MCF 10A (cell line): ENCODE results near the gene SMAD9. TPM values are rescaled to one million over a fixed set of nuclear protein-coding genes. Genes with fewer than 3 reads are reported as not detected.

Source experiments
- BruUV-seq: library from RNA; stranded (reverse); fragments of 400-500 nt; replicated peaks from 2 replicates; lab custom pipeline; 2021; lab: Mats Ljungman, UMichigan
- CTCF ChIA-PET: fragments of 300-600 bp; sonication (Branson Sonifier 250); formaldehyde crosslinking; extraction: SDS; loops from one replicate; lab custom pipeline; 2021; ENCODE audit warnings: antibody characterized with exemption, inconsistent platforms; lab: Yijun Ruan, JAX
- POLR2A ChIA-PET: fragments of 300-600, 350-650 bp; sonication (Branson Sonifier 250); formaldehyde crosslinking; extraction: SDS; loops from one replicate; lab custom pipeline; 2020; ENCODE audit warnings: antibody characterized with exemption, inconsistent platforms; lab: Yijun Ruan, JAX
- DNase-seq: peaks from one replicate; pipeline ENCODE4 v3.0.0-alpha.2; 2018; ENCODE audit not compliant: unreplicated experiment
- H3K27ac Mint-ChIP-seq: one replicate; pipeline ENCODE4 v1.8.0; 2022; ENCODE audit warnings: mild to moderate bottlenecking, low read depth, mixed read lengths; ENCODE audit not compliant: unreplicated experiment
- H3K27me3 Mint-ChIP-seq: one replicate; pipeline ENCODE4 v1.8.0; 2022; ENCODE audit warnings: mixed read lengths; ENCODE audit not compliant: insufficient read depth, unreplicated experiment
- H3K36me3 Mint-ChIP-seq: one replicate; pipeline ENCODE4 v1.8.0; 2022; ENCODE audit warnings: mild to moderate bottlenecking, moderate library complexity, mixed read lengths; ENCODE audit not compliant: insufficient read depth, unreplicated experiment
- H3K4me1 Mint-ChIP-seq: one replicate; pipeline ENCODE4 v1.8.0; 2022; ENCODE audit warnings: mixed read lengths; ENCODE audit not compliant: insufficient read depth, unreplicated experiment
- H3K4me3 Mint-ChIP-seq: one replicate; pipeline ENCODE4 v1.8.0; 2022; ENCODE audit warnings: mild to moderate bottlenecking, moderate library complexity, mixed read lengths; ENCODE audit not compliant: unreplicated experiment
- H3K9me3 Mint-ChIP-seq: one replicate; pipeline ENCODE4 v1.8.0; 2022; ENCODE audit warnings: mixed read lengths; ENCODE audit not compliant: unreplicated experiment
- intact Hi-C: fragments of 100-400 bp; cut with micrococcal nuclease; formaldehyde crosslinking; loops from 2 replicates; pipeline ENCODE4 v1.14.1; 2022
- total RNA-seq: library from RNA; stranded (reverse); gene quantifications from 2 replicates; pipeline ENCODE4 v1.2.3, GENCODE V29; 2022
- TF ChIP-seq, protein P1 (sequence below): fragments of 200-600 bp; IDR thresholded peaks from one replicate; pipeline ENCODE4 v1.8.0; 2022; ENCODE audit warnings: antibody characterized with exemption, mild to moderate bottlenecking; ENCODE audit not compliant: unreplicated experiment

Gene SMAD9
- total RNA-seq, 1 experiment from 2014 or later, result 1.6 TPM

DNA sequence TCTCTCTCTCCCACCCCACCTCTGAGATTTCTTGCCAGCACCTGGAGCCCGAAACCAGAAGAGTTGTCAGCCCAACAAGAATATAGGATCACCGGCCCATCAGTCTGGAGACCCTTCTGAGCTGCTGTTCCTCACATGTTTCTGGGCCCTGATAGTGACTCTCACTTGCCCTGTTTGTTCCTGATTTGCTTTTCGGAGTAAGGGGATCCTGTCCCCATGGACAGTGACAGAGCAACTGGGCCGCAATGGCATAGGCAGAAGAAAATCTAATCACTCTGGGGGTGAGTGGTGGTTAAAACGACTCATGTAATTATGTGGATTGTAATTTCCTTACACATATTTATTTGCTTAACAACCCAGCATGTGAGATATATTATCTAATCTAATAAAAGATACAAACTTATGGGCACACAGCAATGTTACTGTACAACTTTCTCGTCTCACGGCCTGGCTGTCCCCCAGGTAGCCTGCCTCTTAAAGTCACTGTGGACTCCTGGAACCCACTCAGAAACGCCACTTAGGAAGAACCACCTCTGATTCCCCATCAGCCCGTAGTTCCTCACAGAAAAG is 663 bp upstream of the SMAD9 start:
- Mint-ChIP-seq H3K9me3 (no peaks in the 10 kb centered on the region), H3K4me1 (no peaks in the 10 kb centered on the region), H3K4me3 (peak overlapping the region; percentile 63), H3K27ac (no peak overlapping the region), H3K27me3 (no peaks in the 10 kb centered on the region), H3K36me3 (no peaks in the 10 kb centered on the region)
- TF ChIP-seq, protein P1, sequence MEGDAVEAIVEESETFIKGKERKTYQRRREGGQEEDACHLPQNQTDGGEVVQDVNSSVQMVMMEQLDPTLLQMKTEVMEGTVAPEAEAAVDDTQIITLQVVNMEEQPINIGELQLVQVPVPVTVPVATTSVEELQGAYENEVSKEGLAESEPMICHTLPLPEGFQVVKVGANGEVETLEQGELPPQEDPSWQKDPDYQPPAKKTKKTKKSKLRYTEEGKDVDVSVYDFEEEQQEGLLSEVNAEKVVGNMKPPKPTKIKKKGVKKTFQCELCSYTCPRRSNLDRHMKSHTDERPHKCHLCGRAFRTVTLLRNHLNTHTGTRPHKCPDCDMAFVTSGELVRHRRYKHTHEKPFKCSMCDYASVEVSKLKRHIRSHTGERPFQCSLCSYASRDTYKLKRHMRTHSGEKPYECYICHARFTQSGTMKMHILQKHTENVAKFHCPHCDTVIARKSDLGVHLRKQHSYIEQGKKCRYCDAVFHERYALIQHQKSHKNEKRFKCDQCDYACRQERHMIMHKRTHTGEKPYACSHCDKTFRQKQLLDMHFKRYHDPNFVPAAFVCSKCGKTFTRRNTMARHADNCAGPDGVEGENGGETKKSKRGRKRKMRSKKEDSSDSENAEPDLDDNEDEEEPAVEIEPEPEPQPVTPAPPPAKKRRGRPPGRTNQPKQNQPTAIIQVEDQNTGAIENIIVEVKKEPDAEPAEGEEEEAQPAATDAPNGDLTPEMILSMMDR, result no peak
- CTCF ChIA-PET, result interaction anchor here (1.0 kb wide), 1 partner anchor 943 kb away, joined by 3 read pairs; no protein-coding TSS in a partner anchor
- no TSS peak for BruUV-seq
- POLR2A ChIA-PET, result no interaction called here
- intact Hi-C loops, result no loop called here
- DNase-seq, result no peak

- Mint-ChIP-seq H3K9me3 (no peaks in the 10 kb centered on the region), H3K4me3 (peak overlapping the region; percentile 63), H3K27me3 (no peaks in the 10 kb centered on the region), H3K27ac (no peak overlapping the region), H3K36me3 (no peaks in the 10 kb centered on the region), H3K4me1 (no peaks in the 10 kb centered on the region)
- ChIA-PET POLR2A (interaction anchor here (0.7 to 0.8 kb wide), 2 partner anchors 56 to 389 kb away, joined by 3 to 4 read pairs; no protein-coding TSS in a partner anchor), CTCF (interaction anchor here (0.9 kb wide), 1 partner anchor 62 kb away, joined by 3 read pairs; no protein-coding TSS in a partner anchor)
- intact Hi-C loops, result no loop called here
- peak; percentile 13 for DNase-seq
- BruUV-seq, result no TSS peak
- TF ChIP-seq, protein P1, result no peak
Observed at GRCh38 chr13:36919171-36919832, 736 bp downstream of the SMAD9 start.

DNA sequence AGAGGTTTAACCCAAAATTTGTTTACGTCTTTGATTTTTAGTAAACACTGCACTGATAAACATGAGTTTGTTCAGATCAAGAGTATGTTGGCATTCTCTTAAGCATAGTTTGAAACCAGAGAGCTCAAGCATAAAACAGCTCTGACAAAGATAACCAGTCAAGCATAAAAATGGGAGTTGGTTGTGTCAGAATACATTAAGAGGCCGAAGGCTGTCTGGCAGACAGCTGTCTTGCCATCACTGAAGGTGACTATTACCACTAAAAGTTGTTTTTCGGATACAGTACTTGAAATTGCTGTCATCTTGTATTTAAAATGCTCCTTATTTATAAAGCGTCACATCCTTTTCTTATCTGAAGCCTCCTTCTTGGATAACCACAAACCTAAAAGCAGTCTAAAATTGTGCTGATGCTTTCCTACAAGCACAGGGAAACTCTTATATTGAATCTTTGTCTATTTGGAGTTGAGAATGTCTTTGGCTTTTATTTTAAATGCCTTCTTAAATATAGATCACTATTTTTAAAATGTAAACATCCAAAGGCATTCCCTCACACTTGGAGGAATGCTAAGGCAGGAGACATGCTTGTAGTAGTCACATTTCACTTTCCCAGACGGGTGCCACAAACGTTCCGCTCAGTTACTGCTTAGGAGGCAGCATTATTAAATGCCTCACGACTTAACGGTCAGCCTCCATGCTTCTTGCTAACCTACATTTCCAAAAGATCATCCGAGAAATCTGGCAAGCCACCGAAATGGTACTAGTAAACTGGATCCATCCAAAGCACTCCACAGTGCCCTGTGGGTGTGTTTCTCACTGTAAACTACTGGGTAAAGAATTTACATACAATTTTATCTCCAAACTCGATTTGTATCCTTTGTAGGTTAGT is 1.5 kb downstream of the SMAD9 start:
- POLR2A ChIA-PET, result interaction anchor here (0.6 to 0.8 kb wide), 2 partner anchors 50 to 388 kb away, joined by 3 read pairs; no protein-coding TSS in a partner anchor
- BruUV-seq, result no TSS peak
- no peaks in the 10 kb centered on the region for H3K27me3 Mint-ChIP-seq
- H3K36me3 Mint-ChIP-seq, result no peaks in the 10 kb centered on the region
- intact Hi-C loops, result no loop called here
- TF ChIP-seq, protein P1, result no peak
- no peak overlapping the region for H3K27ac Mint-ChIP-seq
- CTCF ChIA-PET, result no interaction called here
- no peaks in the 10 kb centered on the region for H3K9me3 Mint-ChIP-seq
- DNase-seq, result peak; percentile 2
- H3K4me1 Mint-ChIP-seq, result no peaks in the 10 kb centered on the region
- peak overlapping the region; percentile 63 for H3K4me3 Mint-ChIP-seq

DNA sequence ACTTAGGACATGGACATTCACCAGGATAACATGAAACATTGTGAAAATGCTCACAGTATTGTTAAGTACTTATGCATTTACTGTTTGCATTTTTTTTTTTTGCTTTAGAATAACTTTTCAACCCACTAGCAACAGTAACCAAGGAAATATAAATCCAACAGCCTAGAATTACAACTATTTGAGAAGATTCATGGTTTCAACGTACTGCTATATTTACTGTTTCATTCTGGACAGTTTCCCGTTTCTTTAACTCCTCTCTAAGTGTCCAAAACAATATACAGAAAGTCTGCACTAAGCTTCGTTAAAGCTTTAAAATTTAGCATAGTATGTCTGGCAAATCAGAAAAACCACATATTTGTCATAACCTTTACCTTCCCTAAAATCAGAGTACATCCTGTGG is 2.7 kb downstream of the SMAD9 start:
- no peak overlapping the region for H3K4me3 Mint-ChIP-seq
- TF ChIP-seq, protein P1, result no peak
- intact Hi-C loops, result no loop called here
- no peaks in the 10 kb centered on the region for H3K36me3 Mint-ChIP-seq
- no peaks in the 10 kb centered on the region for H3K4me1 Mint-ChIP-seq
- ChIA-PET POLR2A (interaction anchor here (0.6 kb wide), 1 partner anchor 47 kb away, joined by 3 read pairs; no protein-coding TSS in a partner anchor), CTCF (no interaction called here)
- no TSS peak for BruUV-seq
- no peaks in the 10 kb centered on the region for H3K27me3 Mint-ChIP-seq
- H3K9me3 Mint-ChIP-seq, result no peaks in the 10 kb centered on the region
- H3K27ac Mint-ChIP-seq, result no peak overlapping the region
- DNase-seq, result no peak
